PFSK-1 (cell line): ENCODE measurements around the gene FBXL13.

Experiments used
- FOXP2 ChIP-seq: optimal IDR thresholded peaks from 2 replicates; pipeline ENCODE3; 2011; ENCODE audit warnings: borderline replicate concordance, control low read depth, inconsistent platforms; ENCODE audit not compliant: insufficient read depth; ENCODE audit errors: extremely low read length, extremely low read depth
- POLR2AphosphoS5 ChIP-seq: IDR thresholded peaks from 2 replicates; pipeline ENCODE4 v1.6.1; 2012; ENCODE audit warnings: low read depth, mild to moderate bottlenecking, control low read depth, low read length, moderate library complexity
- REST ChIP-seq, 2 experiments: IDR thresholded peaks; 2 replicates each; pipeline versions ENCODE4 v1.6.1 to v1.8.0; 2011 to 2012; ENCODE audit warnings: low read depth in 2 of 2, low read length in 2 of 2, control low read depth in 1 of 2, inconsistent platforms in 1 of 2, mild to moderate bottlenecking in 1 of 2, moderate library complexity in 1 of 2; ENCODE audit not compliant: insufficient read depth in 1 of 2
- SIN3A ChIP-seq: IDR thresholded peaks from 2 replicates; pipeline ENCODE4 v1.6.1; 2012; ENCODE audit warnings: mild to moderate bottlenecking, low read length, moderate library complexity, borderline replicate concordance; ENCODE audit not compliant: insufficient read depth
- TAF1 ChIP-seq: IDR thresholded peaks from 2 replicates; pipeline ENCODE4 v1.6.1; 2012; ENCODE audit warnings: low read length, control low read depth, borderline replicate concordance; ENCODE audit not compliant: insufficient read depth

FBXL13 gene

GRCh38 chr7:102836977-102837376, 237.6 kb downstream of the FBXL13 start:
- no peak for TF ChIP-seq SIN3A
- TF ChIP-seq FOXP2 = no peak
- TF ChIP-seq POLR2AphosphoS5 = no peak
- TF ChIP-seq REST (IDR thresholded peaks at IDR 0.05; ENCODE audit: insufficient read depth in 1 of 2, low read depth in 2 of 2, low read length in 2 of 2) = no peak
- no peak for TF ChIP-seq TAF1

- TF ChIP-seq REST (IDR thresholded peaks at IDR 0.05; ENCODE audit: insufficient read depth in 1 of 2, low read depth in 2 of 2, low read length in 2 of 2) = no peak
- no peak for TF ChIP-seq POLR2AphosphoS5
- no peak for TF ChIP-seq SIN3A
- no peak for TF ChIP-seq FOXP2
- no peak for TF ChIP-seq TAF1
Observed at GRCh38 chr7:102836191-102836919, 238.2 kb downstream of the FBXL13 start.

GRCh38 chr7:102834999-102835398, 239.6 kb downstream of the FBXL13 start:
- TF ChIP-seq SIN3A (no peak), REST (IDR thresholded peaks at IDR 0.05; ENCODE audit: insufficient read depth in 1 of 2, low read depth in 2 of 2, low read length in 2 of 2) (no peak), POLR2AphosphoS5 (no peak), TAF1 (no peak), FOXP2 (no peak)

- no peak for TF ChIP-seq FOXP2
- no peak for TF ChIP-seq POLR2AphosphoS5
- TF ChIP-seq REST (IDR thresholded peaks at IDR 0.05; ENCODE audit: insufficient read depth in 1 of 2, low read depth in 2 of 2, low read length in 2 of 2) = no peak
Observed at GRCh38 chr7:102834466-102834865, 240.1 kb downstream of the FBXL13 start.

GRCh38 chr7:102833343-102833742, 241.3 kb downstream of the FBXL13 start:
- TF ChIP-seq REST (IDR thresholded peaks at IDR 0.05; ENCODE audit: insufficient read depth in 1 of 2, low read depth in 2 of 2, low read length in 2 of 2) = no peak
- TF ChIP-seq SIN3A = no peak
- TF ChIP-seq TAF1 = no peak
- TF ChIP-seq POLR2AphosphoS5 = no peak
- no peak for TF ChIP-seq FOXP2
